G401 (cell line): ENCODE data around the gene PRAC2. TPM values are rescaled to one million over a fixed set of nuclear protein-coding genes. Genes with fewer than 3 reads are reported as not detected.
"Not testable (repeated sequence)": the region's sequence is repeated elsewhere in the genome, so short reads cannot be mapped to it uniquely, and the experiment has no call there.

Experiments
- DNase-seq: peaks from one replicate; pipeline ENCODE4 v3.0.0-alpha.2; 2015; ENCODE audit warnings: low spot score
- in situ Hi-C: cut with HindIII; loops from 2 replicates; pipeline ENCODE4 v1.10.0; 2016; ENCODE audit warnings: low sequenced_read_pairs, mixed read lengths
- total RNA-seq: library from RNA; depleted of rRNA; stranded (reverse); fragments of >200 nt; shearing (Covaris generic); gene quantifications from 2 replicates; pipeline ENCODE4 v1.2.3, GENCODE V29; 2014; rRNA removed

PRAC2 gene
- 9.5 and 42.2 TPM in 2 replicates for total RNA-seq

GRCh38 chr17:48722915-48723422 is at the start of gene PRAC2:
TSS of gene PRAC2 (plus strand) at chr17:48723185. CDS start at chr17:48724411, 1,226 bp downstream.
- no peak for DNase-seq
- in situ Hi-C loops: no loop called here

GRCh38 chr17:48676963-48677558 is 45.9 kb upstream of the PRAC2 start:
- in situ Hi-C loops: no loop called here
- DNase-seq: no peak

GRCh38 chr17:48678141-48678971 is 44.6 kb upstream of the PRAC2 start:
- peak; percentile 34 for DNase-seq
- in situ Hi-C loops: no loop called here

- in situ Hi-C loops: no loop called here
- DNase-seq: no peak
These were observed 43.4 kb upstream of the PRAC2 start for GRCh38 chr17:48679385-48680096.

- in situ Hi-C loops: no loop called here
- no peak for DNase-seq
These were observed 41.4 kb upstream of the PRAC2 start for GRCh38 chr17:48681609-48682008.

GRCh38 chr17:48690655-48691054 is 32.3 kb upstream of the PRAC2 start:
- DNase-seq: no peak
- in situ Hi-C loops: no loop called here

- no peak for DNase-seq
- in situ Hi-C loops: no loop called here
These were observed 30.9 kb upstream of the PRAC2 start for GRCh38 chr17:48692049-48692448.

- DNase-seq: no peak
- in situ Hi-C loops: no loop called here
These were observed 29.8 kb upstream of the PRAC2 start for GRCh38 chr17:48693178-48693577.

- DNase-seq: no peak
- in situ Hi-C loops: no loop called here
These were observed 21.0 kb upstream of the PRAC2 start for GRCh38 chr17:48701864-48702532.

GRCh38 chr17:48704361-48705248 is 18.4 kb upstream of the PRAC2 start:
- DNase-seq: no peak
- in situ Hi-C loops: no loop called here

GRCh38 chr17:48711128-48711527 is 11.9 kb upstream of the PRAC2 start:
- DNase-seq: no peak
- in situ Hi-C loops: no loop called here

- DNase-seq: no peak
- in situ Hi-C loops: no loop called here
These were observed 7.2 kb upstream of the PRAC2 start for GRCh38 chr17:48715496-48716399.

- DNase-seq: not testable (repeated sequence)
These were observed 6.4 kb upstream of the PRAC2 start for GRCh38 chr17:48716549-48716948.

GRCh38 chr17:48717367-48718226 is 5.4 kb upstream of the PRAC2 start:
- in situ Hi-C loops: no loop called here
- no peak for DNase-seq

More at GRCh38 chr17:48716549-48716948, 6.4 kb upstream of the PRAC2 start:
- in situ Hi-C loops: not testable (repeated sequence)

- in situ Hi-C loops: no loop called here
These were observed 4.7 kb upstream of the PRAC2 start for GRCh38 chr17:48718227-48718760.

More at GRCh38 chr17:48718227-48718760, 4.7 kb upstream of the PRAC2 start:
- DNase-seq: no peak
